Measurements from ENCODE around the gene RALGPS2.

The RALGPS2 gene

GRCh38 chr1:178951600-178951999 lies 226.6 kb downstream of the RALGPS2 start:
- Histone ChIP-seq H3K4me1 (ENCODE audit: low read depth, poor library complexity, severe bottlenecking) (peaks cover 13% of the 10 kb centered on the region), H3K4me2 (no peak overlapping the region), H3K27ac (no peak overlapping the region)

GRCh38 chr1:178953034-178953433 lies 228.0 kb downstream of the RALGPS2 start:
- Histone ChIP-seq H3K4me3 (IDR thresholded peaks at IDR 0.05; ENCODE audit: insufficient read depth, low read depth, low read length) (no peak overlapping the region), H2AFZ (ENCODE audit: low read depth) (no peak overlapping the region), H3K4me2 (no peak overlapping the region), H4K20me1 (ENCODE audit: insufficient read depth) (no peaks in the 10 kb centered on the region), H3K9ac (no peak overlapping the region), H3K4me1 (ENCODE audit: low read depth, poor library complexity, severe bottlenecking) (peaks cover 13% of the 10 kb centered on the region), H3K27ac (no peak overlapping the region), H3K36me3 (ENCODE audit: insufficient read depth) (no peaks in the 10 kb centered on the region), H3K79me2 (ENCODE audit: insufficient read depth, low read depth) (no peaks in the 10 kb centered on the region), H3K27me3 (ENCODE audit: insufficient read depth, low read depth) (no peaks in the 10 kb centered on the region)
- TF ChIP-seq CTCF (conservative IDR thresholded peaks at IDR 0.05; ENCODE audit: low read depth, low read length): no peak

More at GRCh38 chr1:178951600-178951999, 226.6 kb downstream of the RALGPS2 start:
- Histone ChIP-seq H2AFZ (ENCODE audit: low read depth) (no peak overlapping the region), H3K36me3 (ENCODE audit: insufficient read depth) (no peaks in the 10 kb centered on the region), H3K27me3 (ENCODE audit: insufficient read depth, low read depth) (no peaks in the 10 kb centered on the region), H4K20me1 (ENCODE audit: insufficient read depth) (no peaks in the 10 kb centered on the region), H3K9ac (no peak overlapping the region), H3K79me2 (ENCODE audit: insufficient read depth, low read depth) (no peaks in the 10 kb centered on the region), H3K4me3 (IDR thresholded peaks at IDR 0.05; ENCODE audit: insufficient read depth, low read depth, low read length) (no peak overlapping the region)
- TF ChIP-seq CTCF (conservative IDR thresholded peaks at IDR 0.05; ENCODE audit: low read depth, low read length): no peak

- no peak overlapping the region for H3K4me3 ChIP-seq (IDR thresholded peaks at IDR 0.05; ENCODE audit: insufficient read depth, low read depth, low read length)
- no peak overlapping the region for H2AFZ ChIP-seq (ENCODE audit: low read depth)
Measured at GRCh38 chr1:178953538-178954324, 228.7 kb downstream of the RALGPS2 start.

GRCh38 chr1:178954325-178954690 lies 229.3 kb downstream of the RALGPS2 start:
- Histone ChIP-seq H3K4me2 (no peak overlapping the region), H3K27ac (no peak overlapping the region), H3K36me3 (ENCODE audit: insufficient read depth) (no peaks in the 10 kb centered on the region), H3K9ac (no peak overlapping the region), H3K4me1 (ENCODE audit: low read depth, poor library complexity, severe bottlenecking) (peaks cover 13% of the 10 kb centered on the region), H2AFZ (ENCODE audit: low read depth) (no peak overlapping the region), H3K4me3 (IDR thresholded peaks at IDR 0.05; ENCODE audit: insufficient read depth, low read depth, low read length) (no peak overlapping the region), H4K20me1 (ENCODE audit: insufficient read depth) (no peaks in the 10 kb centered on the region), H3K27me3 (ENCODE audit: insufficient read depth, low read depth) (no peaks in the 10 kb centered on the region), H3K79me2 (ENCODE audit: insufficient read depth, low read depth) (no peaks in the 10 kb centered on the region)
- TF ChIP-seq CTCF (conservative IDR thresholded peaks at IDR 0.05; ENCODE audit: low read depth, low read length): no peak

More at GRCh38 chr1:178953538-178954324, 228.7 kb downstream of the RALGPS2 start:
- Histone ChIP-seq H3K9ac (no peak overlapping the region), H4K20me1 (ENCODE audit: insufficient read depth) (no peaks in the 10 kb centered on the region), H3K4me1 (ENCODE audit: low read depth, poor library complexity, severe bottlenecking) (peaks cover 13% of the 10 kb centered on the region), H3K27ac (no peak overlapping the region), H3K27me3 (ENCODE audit: insufficient read depth, low read depth) (no peaks in the 10 kb centered on the region), H3K4me2 (no peak overlapping the region), H3K36me3 (ENCODE audit: insufficient read depth) (no peaks in the 10 kb centered on the region), H3K79me2 (ENCODE audit: insufficient read depth, low read depth) (no peaks in the 10 kb centered on the region)
- TF ChIP-seq CTCF (conservative IDR thresholded peaks at IDR 0.05; ENCODE audit: low read depth, low read length): no peak

Data from KMS-11 (cell line).